COLO829 (cell line): ENCODE data around the gene KIFC3.
"Not testable (repeated sequence)": the region's sequence is repeated elsewhere in the genome, so short reads cannot be mapped to it uniquely, and the experiment has no call there.

Experiments used
- DNase-seq: peaks from one replicate; pipeline ENCODE4 v3.0.0; 2012; ENCODE audit warnings: low spot score

Gene KIFC3

DNA sequence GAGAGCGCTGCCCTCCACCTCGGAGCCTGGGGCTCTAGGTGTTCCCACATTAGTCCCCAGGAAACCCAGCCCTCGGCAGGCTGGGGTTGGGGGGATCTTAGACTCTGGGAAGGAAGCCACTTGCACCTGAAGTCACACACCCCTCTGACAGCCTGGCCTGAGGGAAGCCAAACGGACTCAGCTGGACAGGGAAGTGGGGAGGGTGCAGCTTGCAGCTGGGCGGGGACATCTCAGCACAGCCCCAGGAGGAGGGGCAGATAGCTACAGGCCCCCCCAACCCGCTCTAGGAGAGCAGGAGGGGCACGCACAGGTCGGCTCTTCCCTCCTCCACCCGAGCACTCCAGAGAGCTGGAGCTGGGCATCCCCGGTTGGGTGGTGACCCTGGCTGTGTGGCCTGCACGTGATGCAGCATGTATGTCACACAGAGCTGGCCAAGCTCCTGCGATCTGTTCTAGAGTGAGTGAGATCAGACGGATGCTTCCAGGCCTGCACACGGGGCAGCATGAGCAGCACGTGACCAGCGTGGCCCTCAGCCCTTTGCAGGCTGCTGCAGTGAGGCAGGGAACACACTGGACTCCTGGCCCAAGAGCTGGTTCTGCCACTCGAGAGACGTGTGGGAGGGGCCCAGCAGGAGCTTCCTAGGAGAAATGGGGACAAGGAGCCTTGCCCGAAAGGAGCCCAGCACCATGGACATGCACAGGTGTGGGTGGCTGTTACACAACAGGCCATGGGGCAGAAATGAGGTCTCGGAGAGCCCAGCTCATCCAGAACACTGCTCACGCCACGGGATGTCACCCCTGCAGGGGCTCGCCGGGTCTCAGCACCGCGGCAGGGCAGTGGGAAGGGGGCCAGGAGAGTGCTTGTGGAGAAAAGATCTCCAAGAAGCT is 15.4 kb downstream of the KIFC3 start:
- no peak for DNase-seq

DNA sequence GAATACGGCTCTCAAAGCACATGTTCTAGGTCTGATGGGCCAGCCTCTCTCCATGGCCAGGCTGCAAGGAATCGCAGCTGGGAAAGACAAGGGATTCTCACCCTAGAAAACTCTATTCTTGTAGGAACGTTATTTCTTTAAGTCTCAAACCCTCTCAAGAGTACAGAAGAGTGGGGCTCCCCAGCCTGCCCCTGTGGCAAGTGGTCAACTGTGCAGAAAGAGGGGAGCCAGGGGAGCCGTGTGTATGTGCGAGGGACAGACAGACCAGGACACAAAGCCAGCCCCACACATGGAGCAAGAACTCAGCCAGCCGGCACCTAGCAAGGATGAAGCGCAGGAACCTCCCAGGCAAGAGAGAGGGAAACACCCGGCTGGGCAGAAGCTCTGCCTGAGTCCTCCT is 16.4 kb downstream of the KIFC3 start:
- no peak for DNase-seq

DNA sequence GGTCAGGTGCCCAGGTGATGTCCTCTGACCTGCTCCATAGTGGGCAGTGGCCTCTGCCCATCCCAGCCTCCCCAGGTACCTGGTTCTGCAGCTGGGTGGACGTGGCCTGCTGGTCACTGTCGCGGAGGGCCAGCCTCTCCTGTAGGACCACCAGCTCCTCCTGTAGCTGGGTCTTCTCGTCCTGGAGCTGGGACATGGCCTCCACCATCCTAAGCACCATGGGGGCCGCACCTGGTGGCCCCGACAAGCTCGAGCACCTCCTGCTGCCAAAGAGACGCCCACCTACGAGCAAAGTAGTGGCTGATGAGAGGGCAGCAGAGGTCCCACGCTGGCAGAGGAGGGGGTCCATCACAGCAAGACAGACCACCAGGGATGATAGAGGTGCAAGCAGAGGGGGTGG is 16.9 kb downstream of the KIFC3 start:
- DNase-seq: no peak

DNA sequence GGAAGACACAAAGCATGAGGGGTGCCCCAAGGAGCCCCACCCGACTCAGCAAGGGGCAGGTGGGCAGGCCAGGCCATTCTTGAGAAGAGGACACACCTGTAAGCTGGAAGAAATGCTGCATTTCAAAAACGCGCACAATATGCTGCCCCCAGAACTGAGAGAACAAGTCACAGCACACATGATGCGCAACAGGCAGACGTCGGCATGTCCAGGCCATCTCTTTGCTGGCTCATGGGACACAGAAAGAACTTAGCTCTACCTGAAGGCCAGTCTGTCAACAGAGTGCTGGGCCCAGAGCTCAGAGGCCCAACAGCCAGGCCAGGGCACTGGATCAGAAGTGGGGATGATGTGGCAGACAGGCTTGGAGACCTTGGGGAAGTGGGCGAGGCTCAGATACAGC is 18.0 kb downstream of the KIFC3 start:
- no peak for DNase-seq

DNA sequence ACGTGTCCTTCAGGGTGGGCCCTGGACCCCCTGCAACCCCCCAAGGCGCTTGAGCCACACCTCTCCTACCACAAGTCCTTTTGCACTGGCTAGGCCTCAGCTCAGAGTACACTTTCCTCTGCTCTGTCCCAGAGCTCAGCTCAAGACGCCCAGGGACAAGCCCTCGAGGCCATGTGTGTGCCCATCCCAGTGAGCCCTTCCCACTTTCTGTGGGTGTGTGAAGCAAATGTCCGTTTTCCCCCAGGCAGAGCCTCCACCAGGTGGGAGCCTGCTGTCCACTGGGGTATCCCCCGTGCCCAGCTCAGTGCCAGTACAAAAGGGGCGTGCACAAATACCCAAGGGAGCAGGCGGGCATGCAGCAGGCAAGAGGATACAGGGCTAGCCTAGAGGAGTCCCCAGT is 18.4 kb downstream of the KIFC3 start:
- no peak for DNase-seq

DNA sequence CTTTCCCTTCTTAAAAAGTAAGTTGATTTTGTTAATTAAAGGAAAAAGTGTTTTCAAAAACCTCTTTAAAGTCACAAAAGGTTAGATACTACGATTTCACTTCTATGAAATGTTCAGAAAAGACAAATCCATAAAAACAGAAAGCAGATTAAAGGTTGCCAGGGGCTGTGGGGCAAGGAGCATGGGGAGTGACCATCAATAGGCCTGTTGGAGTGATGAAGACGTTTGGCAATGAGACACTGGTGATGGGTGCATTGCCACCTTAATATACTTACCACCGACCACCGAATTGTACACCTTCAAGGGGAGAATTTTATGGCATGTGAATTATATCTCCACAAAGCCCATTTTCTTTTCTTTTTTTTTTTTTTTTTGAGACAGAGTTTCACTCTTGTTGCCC is 19.2 kb downstream of the KIFC3 start:
- DNase-seq: no peak

DNA sequence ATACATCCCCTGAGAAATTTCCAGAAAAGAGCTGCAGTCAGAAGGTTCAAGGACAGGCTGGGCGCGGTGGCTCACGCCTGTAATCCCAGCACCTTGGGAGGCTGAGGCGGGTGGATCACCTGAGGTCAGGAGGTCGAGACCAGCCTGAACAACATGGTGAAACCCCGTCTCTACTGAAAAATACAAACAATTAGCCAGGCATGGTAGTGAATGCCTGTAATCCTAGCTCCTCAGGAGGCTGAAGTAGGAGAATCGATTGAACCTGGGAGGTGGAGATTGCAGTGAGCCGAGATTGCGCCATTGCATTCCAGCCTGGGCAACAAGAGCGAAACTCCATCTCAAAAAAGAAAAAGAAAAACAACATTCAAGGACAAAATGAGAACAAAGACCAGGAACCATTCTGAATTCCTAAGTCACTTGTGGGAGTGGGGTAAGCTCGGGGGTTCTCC is 19.7 kb downstream of the KIFC3 start:
- DNase-seq: not testable (repeated sequence)

DNA sequence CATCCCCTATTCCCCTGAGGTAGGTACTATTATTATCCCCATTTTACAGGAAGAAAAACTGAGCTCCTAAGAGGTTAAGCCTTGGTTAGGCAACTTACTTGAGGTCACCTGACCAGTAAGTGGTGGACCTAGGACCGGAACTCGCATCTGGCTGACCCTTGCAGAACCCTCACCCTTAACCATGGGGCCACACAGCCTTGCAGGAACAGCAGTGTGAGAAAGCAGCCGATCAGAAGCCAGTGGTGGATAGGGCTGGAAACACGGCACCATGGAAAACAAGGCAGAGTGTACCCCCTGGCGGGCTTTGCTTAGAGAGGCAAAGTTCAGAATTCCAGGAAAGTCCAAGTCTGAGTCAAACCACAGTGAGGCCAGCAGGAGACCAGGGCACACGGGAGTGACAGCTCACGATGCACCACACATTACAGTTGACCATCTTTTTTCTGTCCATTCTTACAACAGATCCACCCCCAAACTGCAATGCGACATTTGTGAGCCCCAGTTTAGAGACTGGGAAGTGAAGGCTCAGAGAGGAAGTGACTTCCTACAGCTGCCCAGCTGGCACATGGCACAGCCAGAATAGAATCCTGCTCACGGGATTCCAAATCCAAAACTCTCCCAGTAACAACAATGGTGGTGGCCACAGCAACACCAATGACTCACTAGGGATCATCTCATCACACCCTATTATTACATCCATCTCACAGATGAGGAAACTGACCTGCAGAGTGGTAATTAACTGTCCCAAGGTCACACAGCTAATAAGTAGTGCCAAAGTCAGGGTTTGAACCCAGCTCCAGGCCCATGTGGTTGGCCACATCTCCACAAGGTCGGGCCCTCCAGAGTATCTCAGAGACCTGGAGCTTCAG is 20.3 kb downstream of the KIFC3 start:
- no peak for DNase-seq

DNA sequence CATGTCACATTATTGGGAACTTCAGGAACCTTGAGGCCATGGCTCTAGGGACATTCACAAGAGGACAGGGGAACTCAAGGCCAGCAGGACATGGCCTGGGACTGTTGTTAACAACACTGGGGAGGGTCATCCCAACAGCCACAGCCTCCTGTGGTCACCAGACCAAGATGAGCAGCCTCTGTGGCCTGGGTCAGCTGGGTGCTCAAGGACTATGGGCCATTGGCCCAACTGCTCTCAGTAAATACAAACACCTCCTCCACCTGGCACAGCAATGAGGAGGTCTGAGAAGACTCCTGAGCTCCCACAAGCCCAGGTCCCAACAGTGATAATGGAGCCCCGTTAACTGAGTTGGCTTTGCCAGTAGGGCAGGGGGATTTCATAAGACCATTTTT is 20.9 kb downstream of the KIFC3 start:
- DNase-seq: no peak

DNA sequence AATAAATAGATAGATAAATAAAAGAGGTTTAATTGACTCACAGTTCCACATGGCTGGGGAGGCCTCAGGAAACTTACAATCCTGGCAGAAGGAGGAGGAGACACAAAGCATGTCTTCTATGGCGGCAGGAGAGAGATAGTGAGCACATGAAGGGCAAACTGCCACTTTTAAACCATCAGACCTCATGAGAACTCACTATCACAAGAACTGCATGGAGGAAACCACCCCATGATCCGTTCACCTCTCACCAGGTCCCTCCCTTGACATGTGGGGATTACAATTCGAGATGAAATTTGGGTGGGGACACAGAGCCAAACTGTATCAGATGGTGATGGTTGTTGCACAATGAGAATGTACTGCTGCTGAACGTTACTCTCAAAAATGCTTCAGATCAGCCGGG is 22.5 kb downstream of the KIFC3 start:
- DNase-seq: not testable (repeated sequence)

DNA sequence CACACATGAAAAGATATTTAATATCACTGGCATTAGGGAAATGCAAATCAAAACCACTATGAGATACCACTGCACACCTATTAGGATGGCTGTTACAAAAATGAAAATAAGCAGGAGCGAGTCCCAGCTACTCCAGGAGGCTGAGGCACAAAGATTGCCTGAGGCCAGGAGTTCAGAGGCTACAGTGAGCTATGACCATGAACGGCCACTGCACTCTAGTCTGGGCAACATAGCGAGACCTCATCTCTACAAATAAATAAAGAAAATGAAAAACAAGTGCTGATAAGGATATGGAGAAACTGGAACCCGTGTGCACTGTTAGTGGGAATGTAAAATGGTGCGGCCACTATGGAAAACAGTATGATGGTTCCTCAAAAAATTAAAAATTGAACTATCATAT is 23.6 kb downstream of the KIFC3 start:
- no peak for DNase-seq

DNA sequence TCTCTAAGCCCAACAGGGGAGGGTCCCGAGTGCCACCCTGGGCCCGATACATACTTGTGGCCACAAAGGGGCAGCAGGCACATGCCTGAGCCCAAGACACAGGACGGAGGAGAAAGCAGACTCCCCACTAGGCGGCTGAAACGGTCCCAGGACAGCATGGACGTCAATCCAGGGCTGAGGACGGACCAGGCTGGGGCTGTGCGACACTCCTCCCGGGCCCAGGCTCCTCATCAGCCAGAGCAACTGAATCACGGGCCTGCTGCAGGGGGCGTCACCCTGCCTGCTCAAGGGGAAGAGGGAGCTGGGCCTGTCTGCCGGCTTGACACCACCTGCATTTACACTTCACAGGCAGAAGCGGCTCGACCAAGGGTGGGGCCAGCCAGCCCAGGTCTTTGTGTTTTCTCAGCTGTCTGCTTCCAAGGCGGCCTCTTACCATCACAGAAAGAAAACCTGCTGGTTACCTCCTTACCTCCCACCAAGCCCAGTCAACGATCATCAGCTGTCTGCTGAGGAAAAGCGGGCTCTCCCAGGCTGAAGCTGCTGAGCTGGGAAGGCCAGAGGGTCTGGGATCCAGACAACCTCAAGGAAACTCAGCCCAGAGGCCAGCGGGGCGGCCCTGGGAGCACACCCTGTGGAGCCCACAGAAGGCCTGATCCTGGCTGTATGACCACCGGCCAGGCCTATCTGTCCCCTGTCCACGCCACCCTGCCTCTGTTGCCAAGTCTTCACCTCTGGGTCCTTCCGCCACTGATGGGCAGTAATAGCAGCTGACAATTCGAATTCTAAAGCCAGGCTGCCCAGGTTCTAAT is 26.4 kb downstream of the KIFC3 start:
- no peak for DNase-seq

DNA sequence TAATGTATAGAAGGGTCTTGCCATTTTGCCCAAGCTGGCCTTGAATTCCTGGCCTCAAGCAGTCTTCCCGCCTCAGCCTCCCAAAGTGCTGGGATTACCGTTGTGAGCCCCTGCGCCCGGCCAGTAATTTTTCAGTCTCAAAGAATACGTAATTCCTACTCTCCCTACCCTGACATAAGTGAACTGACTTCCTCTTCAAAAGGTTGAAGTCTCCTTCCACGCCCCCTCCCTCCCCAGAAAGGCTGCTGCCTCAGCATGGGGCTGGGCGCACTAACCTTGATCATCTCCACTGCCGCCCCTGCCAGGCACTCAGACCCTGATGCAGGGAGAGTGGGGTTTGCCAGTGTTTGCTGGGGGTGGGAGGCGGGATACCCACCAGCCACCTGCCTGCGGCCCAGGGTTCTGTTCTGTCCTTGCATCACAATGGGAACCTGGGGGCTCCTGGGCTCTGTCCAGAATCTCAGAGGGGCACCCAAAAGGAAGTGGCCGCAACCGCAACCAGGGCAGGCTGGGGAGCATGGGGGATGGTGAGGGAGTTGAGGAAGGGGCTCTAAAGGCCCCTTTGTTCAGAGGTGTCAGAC is 27.5 kb downstream of the KIFC3 start:
- DNase-seq: no peak

DNA sequence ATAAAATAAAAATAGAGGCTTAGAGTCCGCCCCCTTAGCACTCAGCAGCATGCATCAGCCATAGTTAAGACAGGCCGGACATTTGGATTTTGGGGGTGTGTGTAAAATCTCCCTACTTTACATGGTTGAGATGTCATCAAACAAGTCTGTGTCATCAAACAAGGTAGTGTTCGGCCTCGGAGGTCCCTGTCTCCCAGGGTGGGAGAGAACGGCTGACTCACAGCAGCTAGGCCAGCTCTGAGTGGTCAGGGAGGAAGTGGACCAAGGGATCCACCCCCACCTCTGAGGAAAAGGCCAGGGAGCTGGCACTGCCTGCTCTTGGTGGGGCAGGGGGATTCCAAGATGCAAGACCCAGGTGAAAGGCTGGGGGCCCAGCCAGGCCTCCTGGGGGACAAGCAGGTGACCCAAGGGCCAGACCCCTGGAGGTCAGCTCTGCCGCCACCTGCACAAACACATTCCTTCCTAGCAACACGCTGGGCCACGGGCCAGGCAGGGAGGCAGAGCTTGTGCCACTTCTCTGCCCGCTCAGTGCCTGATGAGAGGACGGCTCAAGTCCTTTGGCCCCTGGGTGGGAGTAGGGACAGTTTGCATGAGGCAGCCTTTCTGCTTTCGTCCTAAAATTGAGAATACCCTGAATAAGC is 28.5 kb downstream of the KIFC3 start:
- no peak for DNase-seq

DNA sequence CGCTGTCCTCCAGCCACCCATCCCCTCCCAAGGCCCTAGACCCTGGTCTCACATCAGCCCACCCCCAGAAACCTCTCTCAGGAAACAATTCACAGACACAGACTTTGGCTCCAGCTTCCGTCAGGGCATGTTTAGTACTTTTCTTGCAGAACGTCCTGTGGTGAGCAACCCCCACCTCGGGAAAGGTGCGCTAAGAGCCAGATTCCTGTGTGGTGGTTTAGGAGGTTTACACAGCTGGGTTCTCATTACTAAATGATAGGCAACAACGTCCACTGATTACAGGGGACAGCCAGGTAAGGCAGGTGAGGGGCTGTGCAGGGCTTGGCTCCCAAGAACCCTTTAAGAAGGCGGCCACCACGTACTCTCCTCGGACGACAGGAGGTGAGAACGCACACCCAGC is 29.3 kb downstream of the KIFC3 start:
- no peak for DNase-seq

DNA sequence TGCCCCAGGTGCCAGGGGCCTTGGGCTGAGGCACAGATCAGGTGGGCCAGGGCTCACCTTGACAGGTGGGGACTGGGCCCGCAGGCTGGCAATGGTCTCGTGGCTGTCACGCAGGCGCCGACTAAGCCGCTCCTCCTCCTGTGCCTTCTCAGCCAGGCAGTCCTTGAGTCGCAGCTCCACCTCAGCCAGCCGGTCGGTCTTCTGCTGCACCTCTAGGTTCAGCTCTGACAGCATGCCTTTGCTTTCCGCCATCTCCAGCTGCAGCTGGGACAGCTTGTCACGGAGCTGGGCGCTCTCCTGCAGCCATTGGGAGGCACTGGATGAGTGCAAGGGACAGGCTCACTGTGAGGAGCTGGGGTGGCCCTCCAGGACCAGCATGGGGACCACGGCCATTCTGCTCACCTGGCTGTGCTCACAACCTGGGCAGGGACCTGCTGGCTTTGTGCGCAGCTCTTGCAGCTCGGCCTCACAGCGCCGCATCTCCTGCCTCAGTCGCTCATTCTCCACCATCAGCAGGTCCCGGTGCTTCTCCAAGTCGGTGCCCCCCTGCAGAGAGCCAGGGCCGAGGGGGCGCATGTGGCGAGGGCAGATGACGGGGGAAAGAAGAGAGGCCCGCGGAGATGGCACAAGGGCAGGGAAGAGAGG is 31.0 kb downstream of the KIFC3 start:
- no peak for DNase-seq

DNA sequence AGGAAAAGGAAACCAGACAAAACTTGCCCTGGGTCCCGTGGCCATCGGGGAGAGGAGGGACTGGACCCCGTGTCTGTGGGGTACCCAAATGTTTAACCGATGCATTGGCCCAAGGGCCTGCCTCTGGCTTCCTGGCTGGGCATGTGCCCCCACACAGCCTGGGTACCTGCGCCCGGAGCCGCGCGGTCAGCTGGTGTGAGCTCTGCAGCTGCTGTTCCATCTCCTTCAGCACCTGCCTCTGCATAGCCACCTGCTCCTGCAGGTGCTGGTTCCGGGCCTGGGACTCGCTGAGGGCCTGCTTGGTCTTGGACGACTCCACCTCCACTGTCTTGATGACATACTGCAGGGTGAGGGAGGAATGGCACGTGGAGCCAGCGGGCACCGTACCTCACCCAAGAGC is 31.9 kb downstream of the KIFC3 start:
- DNase-seq: no peak

DNA sequence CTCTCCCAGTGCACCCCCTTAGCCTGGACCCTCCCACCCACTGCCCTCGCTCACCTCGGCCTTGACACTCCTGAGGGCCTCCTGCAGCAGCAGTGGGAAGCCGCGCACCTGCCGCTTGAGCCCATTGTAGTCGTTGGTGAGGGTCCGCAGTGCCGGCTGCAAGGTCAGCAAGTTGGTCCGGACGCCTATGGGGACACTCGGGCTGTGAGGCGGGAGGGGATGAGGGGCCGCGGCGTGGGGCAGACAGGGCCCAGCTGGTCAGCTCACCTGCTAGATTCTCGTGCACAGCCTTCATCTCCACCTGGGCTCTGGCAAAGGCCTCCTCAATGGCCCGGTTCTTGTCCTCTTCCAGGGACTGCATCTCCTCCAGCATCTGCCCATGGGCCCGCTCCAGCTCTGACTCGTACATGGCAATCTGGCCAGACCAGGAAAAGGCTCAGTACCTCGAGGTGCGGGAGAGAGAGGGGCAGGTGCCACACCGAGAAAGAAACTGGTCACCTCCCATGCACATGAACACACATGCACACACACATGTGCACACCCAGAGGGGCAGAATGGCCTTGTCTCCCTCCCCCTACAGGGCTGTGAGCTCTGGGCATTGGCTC is 32.6 kb downstream of the KIFC3 start:
- DNase-seq: no peak

DNA sequence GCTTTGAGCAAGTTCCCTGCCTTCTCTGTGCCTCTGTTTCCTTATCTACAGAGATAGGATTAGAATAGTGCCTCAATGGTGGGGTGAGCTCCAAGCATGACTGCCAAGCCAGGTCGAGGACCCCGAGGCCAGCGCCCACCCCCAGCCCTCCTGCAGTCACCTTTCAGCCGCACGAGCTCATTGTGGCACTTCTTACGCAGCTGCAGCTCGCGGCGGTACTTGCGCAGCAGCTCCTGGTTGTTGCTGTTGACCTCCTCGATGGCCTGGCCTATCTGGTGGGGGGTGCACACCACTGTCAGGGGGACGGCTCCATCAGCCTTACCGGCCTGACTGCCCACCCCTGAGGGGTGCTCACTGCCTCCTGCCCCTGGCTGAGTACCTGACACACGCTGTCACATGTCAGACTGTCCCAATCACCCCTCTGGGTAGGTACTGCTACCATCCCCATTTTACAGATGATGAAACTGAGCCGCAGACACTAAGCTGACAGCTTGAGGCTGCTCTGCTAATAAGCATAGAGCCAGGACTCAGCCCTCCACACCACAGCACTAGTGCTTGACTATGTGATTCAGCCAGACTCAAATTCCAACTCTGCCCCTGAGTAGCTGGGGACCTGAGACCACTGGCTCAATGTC is 35.5 kb downstream of the KIFC3 start:
- no peak for DNase-seq

DNA sequence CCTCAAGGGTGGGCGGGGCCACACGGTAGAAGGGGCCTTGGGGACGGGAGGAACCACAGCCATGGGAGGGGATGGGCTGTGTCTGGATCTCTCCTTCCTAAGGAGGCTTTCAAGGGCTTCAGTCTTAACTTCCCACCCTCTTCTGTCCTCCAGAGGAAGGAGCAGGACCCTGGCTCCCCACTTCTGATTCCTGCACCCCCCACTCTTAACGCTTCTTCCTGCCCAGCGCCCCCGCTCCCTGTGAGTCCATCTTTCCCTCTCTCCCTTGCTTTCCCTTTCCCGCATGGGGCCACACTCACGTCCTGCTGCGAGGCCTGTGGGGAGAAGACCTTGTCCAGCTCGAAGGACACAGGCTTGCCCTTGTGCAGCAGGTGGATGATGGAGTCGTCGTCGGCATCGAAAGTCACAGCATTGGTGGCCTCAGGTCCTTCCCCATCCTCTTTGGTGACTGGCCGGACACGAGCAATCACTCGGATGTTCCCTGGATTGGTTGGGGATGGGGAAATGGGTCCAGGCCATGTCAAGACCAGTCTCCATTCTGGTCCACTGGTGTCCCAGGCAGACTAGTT is 37.0 kb downstream of the KIFC3 start:
- DNase-seq: no peak
